Fibroblast of villous mesenchyme (primary cell): ENCODE results near the gene MRPL38. TPM values are rescaled to one million over a fixed set of nuclear protein-coding genes. Genes with fewer than 3 reads are reported as not detected.

ENCODE experiments used
- DNase-seq: peaks from one replicate; pipeline ENCODE4 v3.0.0-alpha.2; 2010; ENCODE audit warnings: low read depth
- H3K4me3 ChIP-seq: 2 replicates; pipeline ENCODE4 v1.5.1; 2011; ENCODE audit warnings: low read depth, mild to moderate bottlenecking, low read length
- CTCF ChIP-seq: IDR thresholded peaks from 2 replicates; pipeline ENCODE4 v1.5.1; 2012; ENCODE audit warnings: low read depth, mild to moderate bottlenecking, low read length; ENCODE audit not compliant: insufficient read depth
- total RNA-seq: library from RNA; depleted of rRNA; stranded (reverse); fragments of >200 nt; gene quantifications from 2 replicates; pipeline ENCODE4 v1.2.3, GENCODE V29; 2012

The MRPL38 gene
- total RNA-seq, 1 donor, result 33.7 TPM

GRCh38 chr17:75906143-75906884 is 1.6 kb upstream of the MRPL38 start:
- no peak for DNase-seq
- no peak for TF ChIP-seq CTCF
- H3K4me3 ChIP-seq, result no peak overlapping the region

- TF ChIP-seq CTCF, result no peak
- H3K4me3 ChIP-seq, result no peak overlapping the region
- no peak for DNase-seq
Measured at GRCh38 chr17:75902406-75902805, 2.3 kb downstream of the MRPL38 start.

- no peak for DNase-seq
- no peak overlapping the region for H3K4me3 ChIP-seq
- no peak for TF ChIP-seq CTCF
Measured at GRCh38 chr17:75901727-75902126, 3.0 kb downstream of the MRPL38 start.

GRCh38 chr17:75900691-75901533 is 3.8 kb downstream of the MRPL38 start:
- TF ChIP-seq CTCF, result no peak
- DNase-seq, result no peak
- no peak overlapping the region for H3K4me3 ChIP-seq

- no peak for TF ChIP-seq CTCF
- no peak for DNase-seq
- no peak overlapping the region for H3K4me3 ChIP-seq
Measured at GRCh38 chr17:75899767-75900468, 4.8 kb downstream of the MRPL38 start.

- DNase-seq, result no peak
- no peak for TF ChIP-seq CTCF
- no peak overlapping the region for H3K4me3 ChIP-seq
Measured at GRCh38 chr17:75899353-75899752, 5.3 kb downstream of the MRPL38 start.
